Astrocyte (in vitro differentiated cells and primary cell): ENCODE results near the gene ASIC4. TPM values are rescaled to one million over a fixed set of nuclear protein-coding genes. Genes with fewer than 3 reads are reported as not detected.
A peak's percentile ranks its signal among the peaks of the same experiment; 100 is the strongest.

ENCODE experiments used
- DNase-seq: peaks from one replicate; pipeline ENCODE4 v3.0.0-alpha.2; 2010; ENCODE audit warnings: low read depth
- FAIRE-seq: peaks from 2 replicates; lab custom pipeline; 2011; peaks lifted over from hg19 to GRCh38; lab: Jason Lieb, UNC
- H2AFZ ChIP-seq: 2 replicates; pipeline ENCODE4 v1.6.0; 2012; ENCODE audit warnings: low read depth, low read length, inconsistent platforms
- H3K27ac ChIP-seq: 2 replicates; pipeline ENCODE4 v1.5.1; 2011; ENCODE audit warnings: low read depth, low read length, inconsistent platforms
- H3K27me3 ChIP-seq: 2 replicates; pipeline ENCODE4 v1.6.0; 2011; ENCODE audit warnings: low read length, inconsistent platforms; ENCODE audit not compliant: insufficient read depth
- H3K36me3 ChIP-seq: 2 replicates; pipeline ENCODE4 v1.5.1; 2011; ENCODE audit warnings: low read length, inconsistent platforms; ENCODE audit not compliant: insufficient read depth
- H3K4me1 ChIP-seq: 2 replicates; pipeline ENCODE4 v1.5.1; 2011; ENCODE audit warnings: low read length, inconsistent platforms; ENCODE audit not compliant: insufficient read depth
- H3K4me2 ChIP-seq: 2 replicates; pipeline ENCODE4 v1.6.0; 2012; ENCODE audit warnings: low read length, inconsistent platforms
- H3K4me3 ChIP-seq: 2 replicates; pipeline ENCODE4 v1.5.1; 2011; ENCODE audit warnings: low read depth, mild to moderate bottlenecking, low read length, inconsistent platforms; ENCODE audit not compliant: insufficient read depth
- H3K79me2 ChIP-seq: 2 replicates; pipeline ENCODE4 v1.6.0; 2012; ENCODE audit warnings: mild to moderate bottlenecking, low read length, inconsistent platforms; ENCODE audit not compliant: insufficient read depth
- H3K9ac ChIP-seq: 2 replicates; pipeline ENCODE4 v1.6.0; 2012; ENCODE audit warnings: mild to moderate bottlenecking, low read length, inconsistent platforms
- H3K9me3 ChIP-seq: 2 replicates; pipeline ENCODE4 v1.5.1; 2012; ENCODE audit warnings: low read depth, mild to moderate bottlenecking, low read length, inconsistent platforms; ENCODE audit not compliant: insufficient read depth
- H4K20me1 ChIP-seq: 2 replicates; pipeline ENCODE4 v1.6.0; 2012; ENCODE audit warnings: low read length, inconsistent platforms; ENCODE audit not compliant: insufficient read depth
- H3K27ac Mint-ChIP-seq: one replicate; pipeline ENCODE4 v1.8.0; 2021; ENCODE audit warnings: mild to moderate bottlenecking, mixed read lengths; ENCODE audit not compliant: unreplicated experiment
- H3K27me3 Mint-ChIP-seq: one replicate; pipeline ENCODE4 v1.8.0; 2021; ENCODE audit warnings: low read depth, mixed read lengths; ENCODE audit not compliant: unreplicated experiment
- H3K36me3 Mint-ChIP-seq: one replicate; pipeline ENCODE4 v1.8.0; 2021; ENCODE audit warnings: low read depth, mixed read lengths; ENCODE audit not compliant: unreplicated experiment
- H3K4me1 Mint-ChIP-seq: one replicate; pipeline ENCODE4 v1.8.0; 2021; ENCODE audit warnings: low read depth, mixed read lengths; ENCODE audit not compliant: unreplicated experiment
- H3K4me3 Mint-ChIP-seq: one replicate; pipeline ENCODE4 v1.8.0; 2021; ENCODE audit warnings: mild to moderate bottlenecking, moderate library complexity, mixed read lengths; ENCODE audit not compliant: unreplicated experiment
- H3K9me3 Mint-ChIP-seq: one replicate; pipeline ENCODE4 v1.8.0; 2021; ENCODE audit warnings: mild to moderate bottlenecking, mixed read lengths; ENCODE audit not compliant: unreplicated experiment
- EZH2 ChIP-seq: IDR thresholded peaks from 2 replicates; pipeline ENCODE4 v1.6.1; 2012; ENCODE audit warnings: mild to moderate bottlenecking, low read length, inconsistent platforms; ENCODE audit not compliant: insufficient read depth
- total RNA-seq: library from RNA; stranded (reverse); gene quantifications from 2 replicates; pipeline ENCODE4 v1.2.1, GENCODE V29; 2021
- TF ChIP-seq, protein P1 (sequence below): IDR thresholded peaks from 2 replicates; pipeline ENCODE4 v1.5.1; 2011; ENCODE audit warnings: low read depth, mild to moderate bottlenecking, inconsistent platforms, low read length, moderate library complexity; ENCODE audit not compliant: insufficient read depth

The ASIC4 gene
- total RNA-seq, 1 donor from 2014 or later: 0.39 TPM

DNA sequence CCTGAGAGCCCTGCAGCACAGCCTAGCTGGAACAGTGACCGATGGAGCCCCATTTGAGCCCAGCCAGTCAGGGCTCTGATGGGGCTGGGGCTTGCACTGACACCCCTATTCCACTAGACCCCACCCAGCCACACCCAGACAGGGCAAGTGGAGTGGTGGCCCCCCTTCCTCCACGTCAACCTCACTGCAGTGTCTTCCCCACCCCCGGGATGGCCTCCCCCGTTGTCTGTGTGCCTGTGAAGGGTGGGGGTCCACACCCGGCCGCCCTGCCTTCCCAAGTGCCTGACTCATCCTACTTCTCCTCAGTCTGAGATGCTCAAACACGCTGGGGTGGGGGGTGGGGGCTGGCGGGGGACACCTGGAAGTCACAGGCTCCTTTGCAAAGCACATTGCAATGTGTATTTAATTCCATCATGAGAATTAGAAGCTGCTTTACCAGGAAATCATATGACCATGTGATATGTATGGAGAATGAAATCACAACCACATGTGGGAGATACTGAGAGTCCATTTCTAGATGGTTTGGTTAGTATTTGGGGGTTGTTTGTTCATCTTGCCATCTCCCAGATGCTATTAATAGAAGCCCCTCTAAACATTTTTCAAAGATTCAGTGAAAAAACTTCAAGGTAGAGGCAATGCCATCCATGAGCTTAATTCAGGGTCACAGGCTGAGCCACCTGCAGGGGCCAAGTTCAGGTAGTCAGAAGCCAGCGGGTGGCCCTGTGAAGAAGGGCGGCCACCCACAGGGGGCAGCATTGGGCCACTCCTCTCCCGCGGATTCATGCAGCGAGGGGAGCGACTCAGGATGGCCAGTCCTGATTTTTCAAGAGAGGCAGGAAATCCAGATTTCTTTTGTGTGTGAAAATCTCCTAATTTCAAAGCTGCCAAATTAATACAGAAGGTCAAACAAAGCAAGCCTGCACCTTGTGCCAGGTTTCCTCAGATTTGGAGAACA lies 38.3 kb upstream of the ASIC4 start:
- no peak overlapping the region for H3K27ac Mint-ChIP-seq
- peaks cover 7% of the 10 kb centered on the region for H3K4me1 Mint-ChIP-seq
- no peak overlapping the region for H3K4me3 Mint-ChIP-seq
- no peak overlapping the region for H3K9ac ChIP-seq
- peaks cover 5% of the 10 kb centered on the region for H3K4me1 ChIP-seq
- H3K36me3 Mint-ChIP-seq: peaks cover 26% of the 10 kb centered on the region
- no peaks in the 10 kb centered on the region for H3K9me3 Mint-ChIP-seq
- H3K36me3 ChIP-seq: peaks cover 2% of the 10 kb centered on the region
- H3K27ac ChIP-seq: no peak overlapping the region
- no peak overlapping the region for H2AFZ ChIP-seq
- DNase-seq (peak; percentile 43), FAIRE-seq (peak; percentile 29)
- H3K27me3 ChIP-seq: no peaks in the 10 kb centered on the region
- H3K79me2 ChIP-seq: no peaks in the 10 kb centered on the region
- TF ChIP-seq EZH2: no peak
- TF ChIP-seq, protein P1, sequence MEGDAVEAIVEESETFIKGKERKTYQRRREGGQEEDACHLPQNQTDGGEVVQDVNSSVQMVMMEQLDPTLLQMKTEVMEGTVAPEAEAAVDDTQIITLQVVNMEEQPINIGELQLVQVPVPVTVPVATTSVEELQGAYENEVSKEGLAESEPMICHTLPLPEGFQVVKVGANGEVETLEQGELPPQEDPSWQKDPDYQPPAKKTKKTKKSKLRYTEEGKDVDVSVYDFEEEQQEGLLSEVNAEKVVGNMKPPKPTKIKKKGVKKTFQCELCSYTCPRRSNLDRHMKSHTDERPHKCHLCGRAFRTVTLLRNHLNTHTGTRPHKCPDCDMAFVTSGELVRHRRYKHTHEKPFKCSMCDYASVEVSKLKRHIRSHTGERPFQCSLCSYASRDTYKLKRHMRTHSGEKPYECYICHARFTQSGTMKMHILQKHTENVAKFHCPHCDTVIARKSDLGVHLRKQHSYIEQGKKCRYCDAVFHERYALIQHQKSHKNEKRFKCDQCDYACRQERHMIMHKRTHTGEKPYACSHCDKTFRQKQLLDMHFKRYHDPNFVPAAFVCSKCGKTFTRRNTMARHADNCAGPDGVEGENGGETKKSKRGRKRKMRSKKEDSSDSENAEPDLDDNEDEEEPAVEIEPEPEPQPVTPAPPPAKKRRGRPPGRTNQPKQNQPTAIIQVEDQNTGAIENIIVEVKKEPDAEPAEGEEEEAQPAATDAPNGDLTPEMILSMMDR: peak; percentile 73
- H4K20me1 ChIP-seq: no peaks in the 10 kb centered on the region
- H3K9me3 ChIP-seq: no peaks in the 10 kb centered on the region
- peak overlapping the region; percentile 36 for H3K4me2 ChIP-seq
- H3K27me3 Mint-ChIP-seq: peaks cover 17% of the 10 kb centered on the region
- H3K4me3 ChIP-seq: no peak overlapping the region

DNA sequence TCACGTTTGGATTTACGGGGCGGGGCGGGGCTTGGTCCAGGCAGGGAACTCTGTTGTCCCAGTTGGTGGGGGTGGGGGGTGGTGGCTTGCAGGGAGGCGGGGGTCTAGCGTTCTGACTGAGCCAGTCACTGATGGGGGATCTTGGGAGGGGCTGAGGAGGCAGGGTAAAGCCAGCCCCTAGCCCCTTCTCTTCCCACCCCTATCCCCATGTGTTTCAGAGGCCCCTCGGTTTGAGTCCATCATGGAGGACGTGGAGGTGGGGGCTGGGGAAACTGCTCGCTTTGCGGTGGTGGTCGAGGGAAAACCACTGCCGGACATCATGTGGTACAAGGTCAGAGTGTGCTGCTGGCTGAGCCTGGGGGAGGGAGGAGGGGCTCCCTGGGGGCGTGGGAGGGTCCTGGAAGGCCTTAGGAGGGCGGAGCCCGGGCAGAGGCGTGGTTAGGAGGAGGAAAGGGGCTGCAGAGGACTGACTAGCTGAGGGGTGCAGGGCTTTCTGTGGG lies 37.6 kb upstream of the ASIC4 start:
- H3K4me3 ChIP-seq: no peak overlapping the region
- peak overlapping the region; percentile 36 for H3K4me2 ChIP-seq
- H3K9me3 Mint-ChIP-seq: no peaks in the 10 kb centered on the region

More for the DNA sequence above, 37.6 kb upstream of the ASIC4 start:
- H3K9me3 ChIP-seq: no peaks in the 10 kb centered on the region
- H3K27me3 ChIP-seq: no peaks in the 10 kb centered on the region
- H3K79me2 ChIP-seq: no peaks in the 10 kb centered on the region
- FAIRE-seq (no peak), DNase-seq (no peak)
- H3K9ac ChIP-seq: no peak overlapping the region
- peaks cover 5% of the 10 kb centered on the region for H3K4me1 ChIP-seq
- Mint-ChIP-seq H3K4me3 (no peak overlapping the region), H3K4me1 (peaks cover 7% of the 10 kb centered on the region), H3K36me3 (peaks cover 26% of the 10 kb centered on the region), H3K27me3 (peaks cover 21% of the 10 kb centered on the region), H3K27ac (no peak overlapping the region)
- H3K27ac ChIP-seq: no peak overlapping the region
- TF ChIP-seq EZH2: no peak
- TF ChIP-seq, protein P1: no peak
- H4K20me1 ChIP-seq: peaks cover 1% of the 10 kb centered on the region
- peaks cover 7% of the 10 kb centered on the region for H3K36me3 ChIP-seq
- no peak overlapping the region for H2AFZ ChIP-seq
